ENCODE data around the gene MFAP4. TPM values are rescaled to one million over a fixed set of nuclear protein-coding genes. Genes with fewer than 3 reads are reported as not detected.

The MFAP4 gene
- total RNA-seq, 1 donor: 3.6 TPM

DNA sequence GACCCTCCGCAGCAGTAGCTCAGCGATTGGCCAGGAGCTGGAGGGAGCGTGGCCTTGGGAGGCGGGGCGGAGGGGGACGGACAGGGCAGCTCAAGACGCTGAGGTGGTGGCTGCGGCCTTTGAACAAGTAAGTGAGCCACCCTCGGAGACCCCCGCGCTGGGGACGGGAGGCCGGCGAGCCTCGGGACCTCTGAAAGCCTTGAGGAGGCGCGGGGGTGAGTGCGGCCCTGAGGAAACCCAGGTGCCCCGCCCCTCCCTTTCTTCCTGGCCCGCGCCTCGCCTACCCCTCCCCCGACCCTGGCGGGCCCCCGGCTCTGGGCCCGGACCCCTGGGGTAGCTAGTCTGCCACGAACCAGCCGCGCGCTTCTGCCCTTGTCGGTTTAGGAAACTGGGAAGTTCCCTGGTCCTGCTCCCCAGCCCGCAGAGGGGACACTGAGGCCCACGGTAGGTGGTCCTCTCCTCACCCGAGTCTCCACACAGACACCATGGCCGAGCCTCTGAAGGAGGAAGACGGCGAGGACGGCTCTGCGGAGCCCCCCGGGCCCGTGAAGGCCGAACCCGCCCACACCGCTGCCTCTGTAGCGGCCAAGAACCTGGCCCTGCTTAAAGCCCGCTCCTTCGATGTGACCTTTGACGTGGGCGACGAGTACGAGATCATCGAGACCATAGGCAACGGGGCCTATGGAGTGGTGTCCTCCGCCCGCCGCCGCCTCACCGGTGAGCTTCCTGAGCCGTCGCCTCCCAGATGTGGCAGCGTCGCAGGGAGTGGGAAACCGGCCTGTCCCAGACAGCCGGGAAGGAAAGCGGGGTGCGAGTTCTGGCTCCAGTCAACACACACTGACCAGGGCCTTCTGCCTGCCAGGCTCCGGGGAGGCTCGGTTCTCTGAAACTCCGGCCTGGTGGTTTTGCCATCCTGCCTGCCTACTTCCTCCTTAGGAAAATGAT lies 8.3 kb downstream of the MFAP4 start, which contains the start of gene MAPK7:
Gene MAPK7 (plus strand): TSS at position 83 of the 945 bp plus-strand sequence. CDS start 403 bp downstream, at position 486.
- peaks cover 21% of the 10 kb centered on the region for H3K4me1 ChIP-seq (ENCODE audit: insufficient read depth, low read length)
- H3K36me3 ChIP-seq (ENCODE audit: insufficient read depth, low read length): peaks cover 44% of the 10 kb centered on the region
- peak within 1 kb of the TSS; percentile 96 for H3K4me3 ChIP-seq (ENCODE audit: insufficient read depth, low read length)
- peaks cover 45% of the 10 kb centered on the region for H3K79me2 ChIP-seq (ENCODE audit: insufficient read depth, low read length)
- peaks cover 14% of the 10 kb centered on the region for H4K20me1 ChIP-seq (ENCODE audit: insufficient read depth, low read length)
- H2AFZ ChIP-seq (ENCODE audit: low read length): peak within 1 kb of the TSS; percentile 99
- H3K4me2 ChIP-seq (ENCODE audit: insufficient read depth, low read length): peak within 1 kb of the TSS; percentile 98
- no peaks in the 10 kb centered on the region for H3K27me3 ChIP-seq (ENCODE audit: insufficient read depth, low read length)
- H3K27ac ChIP-seq (ENCODE audit: low read depth, low read length): peak within 1 kb of the TSS; percentile 98
- H3K9me3 ChIP-seq (ENCODE audit: low read depth, low read length): no peaks in the 10 kb centered on the region
- TF ChIP-seq, protein P1, sequence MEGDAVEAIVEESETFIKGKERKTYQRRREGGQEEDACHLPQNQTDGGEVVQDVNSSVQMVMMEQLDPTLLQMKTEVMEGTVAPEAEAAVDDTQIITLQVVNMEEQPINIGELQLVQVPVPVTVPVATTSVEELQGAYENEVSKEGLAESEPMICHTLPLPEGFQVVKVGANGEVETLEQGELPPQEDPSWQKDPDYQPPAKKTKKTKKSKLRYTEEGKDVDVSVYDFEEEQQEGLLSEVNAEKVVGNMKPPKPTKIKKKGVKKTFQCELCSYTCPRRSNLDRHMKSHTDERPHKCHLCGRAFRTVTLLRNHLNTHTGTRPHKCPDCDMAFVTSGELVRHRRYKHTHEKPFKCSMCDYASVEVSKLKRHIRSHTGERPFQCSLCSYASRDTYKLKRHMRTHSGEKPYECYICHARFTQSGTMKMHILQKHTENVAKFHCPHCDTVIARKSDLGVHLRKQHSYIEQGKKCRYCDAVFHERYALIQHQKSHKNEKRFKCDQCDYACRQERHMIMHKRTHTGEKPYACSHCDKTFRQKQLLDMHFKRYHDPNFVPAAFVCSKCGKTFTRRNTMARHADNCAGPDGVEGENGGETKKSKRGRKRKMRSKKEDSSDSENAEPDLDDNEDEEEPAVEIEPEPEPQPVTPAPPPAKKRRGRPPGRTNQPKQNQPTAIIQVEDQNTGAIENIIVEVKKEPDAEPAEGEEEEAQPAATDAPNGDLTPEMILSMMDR (IDR thresholded peaks at IDR 0.05; ENCODE audit: extremely low read depth, low read depth, low read length): no peak
- peak; percentile 94 for DNase-seq (ENCODE audit: insufficient read length, low spot score, missing footprints)

DNA sequence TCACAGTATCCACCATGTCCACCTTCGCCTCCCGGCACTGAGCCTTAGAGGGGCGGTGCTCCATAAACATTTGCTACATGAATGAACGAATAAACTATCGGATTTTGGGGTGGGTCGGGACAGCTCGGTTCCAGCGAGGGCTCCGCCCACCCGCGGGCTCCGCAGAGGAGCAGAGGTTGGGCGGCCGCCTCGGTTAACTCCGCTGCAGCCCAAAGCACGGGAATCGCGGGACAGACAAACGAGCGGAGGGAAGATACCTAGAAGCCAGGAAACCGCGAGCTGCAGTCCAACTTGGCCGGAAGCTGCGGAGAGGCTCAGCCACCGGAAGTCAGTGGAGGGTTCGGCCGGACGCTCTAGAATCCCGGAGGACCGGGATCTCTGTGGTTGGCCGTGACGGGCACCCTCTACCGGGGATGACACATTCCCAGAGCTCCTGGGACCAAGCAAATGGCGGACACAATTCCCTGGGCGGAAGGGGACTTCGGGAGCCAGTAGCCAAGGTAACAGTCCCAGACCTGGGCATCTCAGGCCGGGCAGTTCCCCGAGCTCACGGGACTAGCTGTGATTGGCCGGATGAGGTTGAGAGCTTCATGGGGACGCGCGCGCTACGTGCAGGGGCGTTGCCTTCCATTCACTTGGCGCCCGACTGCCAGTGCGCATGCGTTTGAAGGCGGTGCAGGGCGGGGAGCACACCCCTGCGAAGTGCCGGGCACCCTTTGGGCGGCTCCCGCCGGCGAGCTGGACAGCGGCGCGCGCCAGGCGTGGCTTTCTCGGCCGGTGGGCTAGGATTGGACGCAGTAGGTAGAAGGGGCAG lies 9.2 kb downstream of the MFAP4 start:
- Histone ChIP-seq H3K4me3 (ENCODE audit: insufficient read depth, low read length) (peak overlapping the region; percentile 96), H3K36me3 (ENCODE audit: insufficient read depth, low read length) (peaks cover 35% of the 10 kb centered on the region), H3K27me3 (ENCODE audit: insufficient read depth, low read length) (no peaks in the 10 kb centered on the region), H4K20me1 (ENCODE audit: insufficient read depth, low read length) (peaks cover 11% of the 10 kb centered on the region), H3K79me2 (ENCODE audit: insufficient read depth, low read length) (peaks cover 45% of the 10 kb centered on the region), H3K4me2 (ENCODE audit: insufficient read depth, low read length) (peak overlapping the region; percentile 98), H3K4me1 (ENCODE audit: insufficient read depth, low read length) (peaks cover 21% of the 10 kb centered on the region), H2AFZ (ENCODE audit: low read length) (peak overlapping the region; percentile 99), H3K9me3 (ENCODE audit: low read depth, low read length) (no peaks in the 10 kb centered on the region), H3K27ac (ENCODE audit: low read depth, low read length) (peak overlapping the region; percentile 98)
- TF ChIP-seq, protein P1 (IDR thresholded peaks at IDR 0.05; ENCODE audit: extremely low read depth, low read depth, low read length): no peak
- peak; percentile 100 for DNase-seq (ENCODE audit: insufficient read length, low spot score, missing footprints)

DNA sequence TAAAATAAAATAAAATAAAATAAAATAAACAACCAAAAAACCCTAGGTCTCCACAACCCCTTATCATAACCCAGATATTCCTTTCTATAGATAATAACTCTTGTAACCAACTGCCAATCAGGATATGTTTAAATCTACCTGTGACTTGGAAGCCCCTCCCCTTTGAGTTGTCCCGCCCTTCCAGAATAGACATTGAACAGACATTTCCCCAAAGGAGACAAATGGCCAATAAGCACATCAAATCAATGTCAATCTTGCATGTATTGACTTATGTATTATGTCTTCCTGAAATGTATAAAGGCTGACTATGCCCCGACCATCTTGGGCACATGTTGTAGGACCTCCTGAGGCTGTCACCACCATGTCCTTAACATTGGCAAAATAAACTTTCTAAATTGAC lies 10.2 kb downstream of the MFAP4 start:
- no peaks in the 10 kb centered on the region for H3K27me3 ChIP-seq (ENCODE audit: insufficient read depth, low read length)
- no peaks in the 10 kb centered on the region for H3K9me3 ChIP-seq (ENCODE audit: low read depth, low read length)
- H3K4me1 ChIP-seq (ENCODE audit: insufficient read depth, low read length): peaks cover 21% of the 10 kb centered on the region
- peak overlapping the region; percentile 99 for H2AFZ ChIP-seq (ENCODE audit: low read length)
- H3K4me3 ChIP-seq (ENCODE audit: insufficient read depth, low read length): peak overlapping the region; percentile 96
- peak overlapping the region; percentile 98 for H3K27ac ChIP-seq (ENCODE audit: low read depth, low read length)
- TF ChIP-seq, protein P1 (IDR thresholded peaks at IDR 0.05; ENCODE audit: extremely low read depth, low read depth, low read length): no peak
- DNase-seq (ENCODE audit: insufficient read length, low spot score, missing footprints): no peak
- H3K79me2 ChIP-seq (ENCODE audit: insufficient read depth, low read length): peaks cover 41% of the 10 kb centered on the region
- H3K36me3 ChIP-seq (ENCODE audit: insufficient read depth, low read length): peaks cover 27% of the 10 kb centered on the region
- H4K20me1 ChIP-seq (ENCODE audit: insufficient read depth, low read length): peaks cover 8% of the 10 kb centered on the region
- peak overlapping the region; percentile 98 for H3K4me2 ChIP-seq (ENCODE audit: insufficient read depth, low read length)
